Measurements from ENCODE around the gene TM6SF1. TPM values are rescaled to one million over a fixed set of nuclear protein-coding genes. Genes with fewer than 3 reads are reported as not detected.

TM6SF1 gene
- total and polyA plus RNA-seq, 9 of the 15 experiments (the other 6 are each of a cell fraction or from before 2014, with no cell fraction given) = 1.0 to 5.6 (median 3.5) TPM

- TF ChIP-seq ZNF655 (CRISPR knock-in tag; IDR thresholded peaks at IDR 0.05) (no peak), POLR2A (conservative IDR thresholded peaks at IDR 0.05) (peak; percentile 94), ZNF224 (CRISPR knock-in tag; IDR thresholded peaks at IDR 0.05) (no peak), AFF4 (CRISPR knock-in tag; IDR thresholded peaks at IDR 0.05) (peak; percentile 85; the same call in 1 of the 2 replicates), NFXL1 (CRISPR knock-in tag; IDR thresholded peaks at IDR 0.05) (no peak), ZNF24 (IDR thresholded peaks at IDR 0.05) (0 out of 2 replicates have a peak, but pooled peaks have one; percentile 20), ELF4 (CRISPR knock-in tag; IDR thresholded peaks at IDR 0.05) (no peak), ZNF586 (CRISPR knock-in tag; conservative IDR thresholded peaks at IDR 0.05) (no peak; the same call in 1 of the 2 replicates), ELK1 (CRISPR knock-in tag; IDR thresholded peaks at IDR 0.05) (no peak), ARNT (IDR thresholded peaks at IDR 0.05) (no peak), TAF15 (IDR thresholded peaks at IDR 0.05; ENCODE audit: low read depth, low read length) (no peak), HDAC8 (tag; IDR thresholded peaks at IDR 0.05) (no peak), RBM25 (IDR thresholded peaks at IDR 0.05; ENCODE audit: low read depth, low read length, severe bottlenecking) (peak; percentile 59), NFRKB (IDR thresholded peaks at IDR 0.05; ENCODE audit: low read depth) (no peak), TCF7 (IDR thresholded peaks at IDR 0.05; ENCODE audit: borderline replicate concordance) (0 out of 2 replicates have a peak, but pooled peaks have one; percentile 64), NR2C2 (CRISPR knock-in tag; IDR thresholded peaks at IDR 0.05) (peak; percentile 62), NR2C2 (tag; IDR thresholded peaks at IDR 0.05) (peak; percentile 78)
Measured at GRCh38 chr15:83066734-83067637, 40.5 kb upstream of the TM6SF1 start, which contains the start of gene BTBD1 (continued).

Data from K562 (cell line).